ENCODE results near the gene TYW1. TPM values are rescaled to one million over a fixed set of nuclear protein-coding genes. Genes with fewer than 3 reads are reported as not detected.
A peak's percentile ranks its signal among the peaks of the same experiment; 100 is the strongest.
"Not testable (repeated sequence)": the region's sequence is repeated elsewhere in the genome, so short reads cannot be mapped to it uniquely, and the experiment has no call there.

Gene TYW1, protein sequence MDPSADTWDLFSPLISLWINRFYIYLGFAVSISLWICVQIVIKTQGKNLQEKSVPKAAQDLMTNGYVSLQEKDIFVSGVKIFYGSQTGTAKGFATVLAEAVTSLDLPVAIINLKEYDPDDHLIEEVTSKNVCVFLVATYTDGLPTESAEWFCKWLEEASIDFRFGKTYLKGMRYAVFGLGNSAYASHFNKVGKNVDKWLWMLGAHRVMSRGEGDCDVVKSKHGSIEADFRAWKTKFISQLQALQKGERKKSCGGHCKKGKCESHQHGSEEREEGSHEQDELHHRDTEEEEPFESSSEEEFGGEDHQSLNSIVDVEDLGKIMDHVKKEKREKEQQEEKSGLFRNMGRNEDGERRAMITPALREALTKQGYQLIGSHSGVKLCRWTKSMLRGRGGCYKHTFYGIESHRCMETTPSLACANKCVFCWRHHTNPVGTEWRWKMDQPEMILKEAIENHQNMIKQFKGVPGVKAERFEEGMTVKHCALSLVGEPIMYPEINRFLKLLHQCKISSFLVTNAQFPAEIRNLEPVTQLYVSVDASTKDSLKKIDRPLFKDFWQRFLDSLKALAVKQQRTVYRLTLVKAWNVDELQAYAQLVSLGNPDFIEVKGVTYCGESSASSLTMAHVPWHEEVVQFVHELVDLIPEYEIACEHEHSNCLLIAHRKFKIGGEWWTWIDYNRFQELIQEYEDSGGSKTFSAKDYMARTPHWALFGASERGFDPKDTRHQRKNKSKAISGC
- polyA plus RNA-seq (ENCODE audit: insufficient read length): 26.3 TPM
- long read RNA-seq, donor 1, partial matches to known transcripts: 6 of 6 reads
- long read RNA-seq, donor 1, other reads (novel, unspliced or antisense): 0 of 6 reads
- long read RNA-seq, donor 2, partial matches to known transcripts: 53 of 111 reads
- long read RNA-seq, donor 2, other reads (novel, unspliced or antisense): 56 of 111 reads
- long read RNA-seq, donor 3, partial matches to known transcripts: 6 of 8 reads
- long read RNA-seq, donor 3, other reads (novel, unspliced or antisense): 0 of 8 reads
- long read RNA-seq, donor 4: 0 reads
- long read RNA-seq, donor 5, partial matches to known transcripts: 0 of 5 reads
- long read RNA-seq, donor 5, other reads (novel, unspliced or antisense): 0 of 5 reads
- long read RNA-seq, donor 6, partial matches to known transcripts: 5 of 8 reads
- long read RNA-seq, donor 6, other reads (novel, unspliced or antisense): 0 of 8 reads
- long read RNA-seq, donor 7, partial matches to known transcripts: 5 of 6 reads
- long read RNA-seq, donor 7, other reads (novel, unspliced or antisense): 0 of 6 reads
- long read RNA-seq, donor 8, partial matches to known transcripts: 0 of 1 reads
- long read RNA-seq, donor 8, other reads (novel, unspliced or antisense): 0 of 1 reads

GRCh38 chr7:66996444-66997191, at the start of gene TYW1:
Gene TYW1 (plus strand): TSS chr7:66996833. CDS start chr7:66996979, 146 bp downstream.
- peak; percentile 97 for DNase-seq

GRCh38 chr7:66948480-66949109, 48.0 kb upstream of the TYW1 start:
- no peak for DNase-seq

DNA sequence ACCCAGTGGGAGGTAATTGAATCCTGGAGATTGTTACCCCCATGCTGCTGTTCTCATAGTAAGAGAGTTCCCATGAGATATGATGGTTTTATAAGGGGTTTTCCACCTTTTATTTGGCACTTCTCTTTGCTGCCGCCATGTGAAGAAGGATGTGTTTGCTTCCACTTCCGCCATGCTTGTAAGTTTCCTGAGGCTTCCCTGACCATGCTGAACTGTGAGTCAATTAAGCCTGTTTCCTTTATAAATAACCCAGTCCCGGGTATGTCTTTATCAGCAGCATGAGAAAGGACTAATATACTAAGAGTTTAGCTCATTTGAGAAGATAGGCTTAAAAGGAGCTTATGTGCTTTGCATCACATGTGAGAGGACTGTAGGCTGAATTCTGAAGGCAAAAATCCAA, 46.3 kb upstream of the TYW1 start:
- no peak for DNase-seq

GRCh38 chr7:66950763-66951162, 45.9 kb upstream of the TYW1 start:
- no peak for DNase-seq

GRCh38 chr7:66952343-66953043, 44.1 kb upstream of the TYW1 start:
- DNase-seq: no peak

GRCh38 chr7:66953044-66953427, 43.6 kb upstream of the TYW1 start:
- no peak for DNase-seq

DNA sequence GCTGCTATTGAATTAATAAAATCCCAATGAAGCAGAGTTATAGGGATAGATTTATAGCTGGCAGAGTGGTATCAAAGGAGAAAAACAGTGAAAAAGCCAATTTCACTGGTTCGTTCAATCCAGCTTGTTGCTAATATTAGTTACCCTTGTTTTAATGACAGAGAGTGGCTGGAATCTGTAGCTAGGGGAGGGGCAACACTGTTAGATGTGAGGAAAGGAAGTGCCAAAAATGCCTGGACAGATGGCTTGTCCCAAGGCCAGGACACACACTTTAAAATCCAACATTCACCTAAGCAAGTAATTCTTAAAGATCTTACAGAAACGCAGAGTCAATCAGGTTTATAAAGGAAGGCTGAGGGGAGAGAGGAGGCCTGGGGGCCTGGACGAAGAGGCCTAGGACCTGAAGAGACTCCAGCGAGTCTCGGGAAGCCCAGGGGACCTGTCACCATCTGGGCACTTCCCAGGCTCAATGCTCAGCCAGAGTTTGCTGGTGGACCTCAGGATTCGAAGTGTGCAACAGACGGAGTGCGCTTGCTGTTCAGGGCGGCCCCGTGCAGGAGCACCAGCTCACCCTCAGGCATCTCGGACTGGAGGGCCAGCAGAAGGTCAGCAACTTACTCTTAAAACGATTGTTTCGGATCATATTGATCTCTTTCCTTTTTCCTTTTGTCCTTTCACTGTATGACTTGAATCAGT, 38.9 kb upstream of the TYW1 start:
- DNase-seq: no peak

- no peak for DNase-seq
These were observed 37.9 kb upstream of the TYW1 start for GRCh38 chr7:66958538-66959350.

GRCh38 chr7:66960192-66960591, 36.4 kb upstream of the TYW1 start:
- DNase-seq: no peak

GRCh38 chr7:66961096-66961495, 35.5 kb upstream of the TYW1 start:
- no peak for DNase-seq

DNA sequence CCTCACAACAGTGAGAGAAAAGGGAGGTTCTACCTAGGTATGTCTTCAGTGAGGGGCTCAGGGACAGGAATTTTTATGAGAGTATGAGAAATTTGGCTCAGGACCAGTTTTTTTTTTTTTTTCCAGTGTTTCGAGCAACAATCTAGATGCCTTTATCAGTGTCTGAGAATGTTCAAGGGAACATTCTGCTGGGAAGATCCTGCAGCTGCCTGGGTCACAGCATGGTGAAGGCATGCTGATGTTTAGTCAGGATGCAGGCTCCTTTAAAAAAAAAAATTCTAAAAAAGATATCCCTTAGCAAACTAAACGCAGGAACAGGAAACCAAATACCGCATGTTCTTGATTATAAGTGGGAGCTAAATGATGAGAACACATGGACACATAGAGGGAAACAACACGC, 32.2 kb upstream of the TYW1 start:
- no peak for DNase-seq

DNA sequence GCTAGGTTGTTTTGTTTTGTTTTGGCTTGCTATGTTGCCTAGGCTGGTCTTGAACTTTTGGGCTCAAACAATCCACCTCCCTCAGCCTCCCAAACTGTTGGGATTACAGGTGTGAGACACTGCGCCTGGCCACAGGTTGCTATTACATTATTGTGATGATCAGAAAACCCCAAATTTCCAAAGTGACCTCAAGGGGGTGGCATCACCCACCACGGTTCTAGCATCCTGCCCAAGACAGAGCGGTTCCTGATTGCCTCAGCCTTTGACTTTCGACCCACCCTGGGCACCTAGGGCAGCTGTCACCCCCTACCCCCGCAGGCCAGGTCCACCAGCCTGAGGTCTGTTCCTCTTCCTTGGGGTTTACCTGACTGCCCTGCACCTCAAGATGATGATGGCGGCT, 29.6 kb upstream of the TYW1 start:
- DNase-seq: no peak

GRCh38 chr7:66969001-66969400, 27.6 kb upstream of the TYW1 start:
- DNase-seq: not testable (repeated sequence)

DNA sequence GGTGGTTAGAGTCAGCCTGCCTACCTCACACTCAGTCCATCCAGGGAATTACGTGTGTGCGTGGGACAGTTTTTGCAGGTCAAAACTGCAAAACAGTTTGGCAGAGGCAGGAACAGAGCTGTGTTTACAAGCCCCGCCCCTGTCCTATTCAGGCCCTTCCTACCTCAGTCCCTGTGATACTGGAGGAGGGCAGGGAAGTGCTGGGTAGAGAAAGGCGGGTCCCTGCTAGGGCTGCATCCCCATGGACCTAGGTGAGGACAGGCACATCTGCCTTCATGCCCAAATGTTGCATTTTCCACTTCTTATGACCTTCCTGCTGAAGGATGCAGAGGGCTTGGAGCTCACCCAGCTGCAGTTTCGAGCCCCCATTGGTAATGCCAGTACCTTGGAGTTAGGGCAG, 26.3 kb upstream of the TYW1 start:
- no peak for DNase-seq

GRCh38 chr7:66974986-66975590, 21.5 kb upstream of the TYW1 start:
- DNase-seq: no peak

GRCh38 chr7:66978312-66978711, 18.3 kb upstream of the TYW1 start:
- DNase-seq: not testable (repeated sequence)

GRCh38 chr7:66979013-66979412, 17.6 kb upstream of the TYW1 start:
- not testable (repeated sequence) for DNase-seq

DNA sequence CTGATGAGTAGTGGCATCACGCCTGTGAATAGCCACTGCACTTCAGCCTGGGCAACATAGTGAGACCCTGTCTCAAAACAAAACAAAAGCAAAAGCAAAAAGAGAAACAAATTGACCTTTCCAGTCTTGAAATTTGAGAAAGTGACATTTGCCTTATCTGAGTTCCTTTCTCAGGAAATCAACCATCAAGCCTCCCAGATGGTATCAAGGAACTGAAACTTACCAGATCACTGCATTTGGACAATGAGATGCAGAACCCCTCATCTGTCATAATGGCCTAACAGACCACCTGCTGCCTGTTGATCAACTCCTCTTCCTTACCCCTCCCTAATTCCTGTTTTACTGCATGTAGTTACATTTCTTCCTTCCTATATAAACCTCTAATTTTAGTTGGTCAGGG, 16.3 kb upstream of the TYW1 start:
- DNase-seq: not testable (repeated sequence)
